H1 (cell line): Measurements from ENCODE around the gene BMF. TPM values are rescaled to one million over a fixed set of nuclear protein-coding genes. Genes with fewer than 3 reads are reported as not detected.

Source experiments
- CTCF ChIA-PET: fragments of 300-600 bp; sonication (Branson Sonifier 250); formaldehyde crosslinking; loops from one replicate; lab custom pipeline; 2021; ENCODE audit not compliant: partially characterized antibody; lab: Charles Lee
- POLR2A ChIA-PET: fragments of 300-600 bp; sonication (Branson Sonifier 250); formaldehyde crosslinking; loops from one replicate; lab custom pipeline; 2021; ENCODE audit warnings: inconsistent platforms; ENCODE audit not compliant: partially characterized antibody; lab: Charles Lee
- DNase-seq, 2 experiments: peaks; one replicate each; pipeline versions ENCODE4 v3.0.0 to v3.0.0-alpha.2; 2010 to 2022; ENCODE audit warnings: low spot score in 2 of 2, low read depth in 1 of 2, mixed read lengths in 1 of 2
- FAIRE-seq: peaks from 2 replicates; lab custom pipeline; 2011; peaks lifted over from hg19 to GRCh38; lab: Jason Lieb, UNC
- H2AFZ ChIP-seq: 2 replicates; pipeline ENCODE4 v1.8.1; 2012; ENCODE audit warnings: low read length, inconsistent platforms
- H2AK5ac ChIP-seq: 2 replicates; pipeline ENCODE4 v1.6.1; 2013; ENCODE audit warnings: low read depth, low read length
- H2BK120ac ChIP-seq: replicated peaks from 2 replicates; pipeline ENCODE3; 2013; ENCODE audit warnings: low read depth, low read length, inconsistent platforms
- H2BK12ac ChIP-seq: 2 replicates; pipeline ENCODE4 v1.6.1; 2013; ENCODE audit warnings: low read depth, low read length
- H2BK15ac ChIP-seq: 2 replicates; pipeline ENCODE4 v1.6.1; 2013; ENCODE audit warnings: low read length
- H2BK20ac ChIP-seq: 2 replicates; pipeline ENCODE4 v1.6.1; 2013; ENCODE audit warnings: low read length
- H2BK5ac ChIP-seq: 2 replicates; pipeline ENCODE4 v1.6.1; 2013; ENCODE audit warnings: low read depth, low read length
- H3K14ac ChIP-seq: 2 replicates; pipeline ENCODE4 v1.6.1; 2013; ENCODE audit warnings: inconsistent platforms; ENCODE audit not compliant: insufficient read length
- H3K18ac ChIP-seq: 2 replicates; pipeline ENCODE4 v1.6.1; 2013; ENCODE audit warnings: low read length; ENCODE audit errors: extremely low read depth
- H3K23ac ChIP-seq: 2 replicates; pipeline ENCODE4 v1.6.1; 2013; ENCODE audit warnings: inconsistent platforms; ENCODE audit not compliant: insufficient read length
- H3K23me2 ChIP-seq: 2 replicates; pipeline ENCODE4 v1.6.1; 2013; ENCODE audit warnings: low read depth, low read length
- H3K27ac ChIP-seq: 2 replicates; pipeline ENCODE4 v1.6.1; 2011; ENCODE audit warnings: low read depth, low read length, inconsistent platforms
- H3K27me3 ChIP-seq, 4 experiments: replicated peaks in 1 of 4; 1 replicate in 1 of 4; 2 replicates in 3 of 4; pipeline versions ENCODE4 v1.6.1 to v1.8.1; 2011 to 2013; ENCODE audit warnings: low read length in 3 of 4, mild to moderate bottlenecking in 3 of 4, inconsistent platforms in 2 of 4, mixed read lengths in 2 of 4, moderate library complexity in 1 of 4; ENCODE audit not compliant: control insufficient read depth in 3 of 4, insufficient read depth in 3 of 4; ENCODE audit errors: extremely low read depth in 1 of 4
- H3K36me3 ChIP-seq, 4 experiments: 2 replicates each; pipeline versions ENCODE4 v1.6.1 to v1.8.1; 2011 to 2013; ENCODE audit warnings: mild to moderate bottlenecking in 4 of 4, low read length in 3 of 4, moderate library complexity in 2 of 4, control low read depth in 1 of 4, inconsistent platforms in 1 of 4; ENCODE audit not compliant: insufficient read depth in 4 of 4, control insufficient read depth in 2 of 4
- H3K4ac ChIP-seq: replicated peaks from 2 replicates; pipeline ENCODE3; 2013; ENCODE audit warnings: low read length, low read depth, mixed read lengths, inconsistent platforms; ENCODE audit not compliant: insufficient read length
- H3K4me1 ChIP-seq, 4 experiments: replicated peaks in 1 of 4; 1 replicate in 1 of 4; 2 replicates in 3 of 4; pipeline versions ENCODE4 v1.6.1 to v1.8.1; 2011 to 2013; ENCODE audit warnings: low read length in 3 of 4, inconsistent platforms in 2 of 4, mixed read lengths in 1 of 4; ENCODE audit not compliant: insufficient read depth in 4 of 4, control insufficient read depth in 3 of 4
- H3K4me2 ChIP-seq, 2 experiments: 2 replicates each; pipeline versions ENCODE4 v1.6.1 to v1.8.1; 2011 to 2013; ENCODE audit warnings: low read depth in 2 of 2, low read length in 2 of 2, control low read depth in 1 of 2, inconsistent platforms in 1 of 2, mild to moderate bottlenecking in 1 of 2; ENCODE audit not compliant: insufficient read depth in 1 of 2
- H3K4me3 ChIP-seq, 4 experiments: fragments of 200-600, 300-600 bp in 1 of 4; sonication (generic), shearing (Covaris generic), sonication (Bioruptor Twin) in 1 of 4; 2 replicates each; pipeline versions ENCODE4 v1.5.1 to v1.8.1; 2011 to 2016; ENCODE audit warnings: low read length in 4 of 4, low read depth in 3 of 4, control low read depth in 2 of 4, inconsistent platforms in 2 of 4, mild to moderate bottlenecking in 2 of 4, mixed read lengths in 1 of 4, moderate library complexity in 1 of 4; ENCODE audit not compliant: insufficient read depth in 2 of 4; ENCODE audit errors: extremely low read depth in 1 of 4
- H3K56ac ChIP-seq: replicated peaks from 2 replicates; pipeline ENCODE3; 2013; ENCODE audit warnings: low read depth, mild to moderate bottlenecking, mixed read lengths, low read length, inconsistent platforms; ENCODE audit not compliant: insufficient read length
- H3K79me1 ChIP-seq: 2 replicates; pipeline ENCODE4 v1.6.1; 2013; ENCODE audit warnings: low read depth, low read length, control low read depth
- H3K79me2 ChIP-seq, 2 experiments: 2 replicates each; pipeline versions ENCODE4 v1.6.1 to v1.8.1; 2012 to 2013; ENCODE audit warnings: low read length in 2 of 2, mild to moderate bottlenecking in 2 of 2, inconsistent platforms in 1 of 2; ENCODE audit not compliant: insufficient read depth in 2 of 2, control insufficient read depth in 1 of 2
- H3K9ac ChIP-seq, 4 experiments: replicated peaks in 1 of 4; 1 replicate in 1 of 4; 2 replicates in 3 of 4; pipeline versions ENCODE4 v1.6.1 to v1.8.1; 2011 to 2013; ENCODE audit warnings: low read depth in 3 of 4, low read length in 3 of 4, control low read depth in 2 of 4, mild to moderate bottlenecking in 2 of 4, moderate library complexity in 2 of 4, inconsistent platforms in 1 of 4; ENCODE audit errors: extremely low read depth in 1 of 4
- H3K9me3 ChIP-seq, 2 experiments: 2 replicates each; pipeline versions ENCODE4 v1.6.1 to v1.8.1; 2012 to 2013; ENCODE audit warnings: mild to moderate bottlenecking in 2 of 2, moderate library complexity in 2 of 2, control low read depth in 1 of 2, inconsistent platforms in 1 of 2, low read depth in 1 of 2, low read length in 1 of 2, mixed read lengths in 1 of 2; ENCODE audit not compliant: insufficient read depth in 2 of 2
- H4K20me1 ChIP-seq, 2 experiments: replicated peaks in 1 of 2; 2 replicates each; pipeline versions ENCODE3 to v1.8.1; 2011 to 2013; ENCODE audit warnings: inconsistent platforms in 2 of 2, low read length in 2 of 2, mild to moderate bottlenecking in 1 of 2; ENCODE audit not compliant: insufficient read depth in 2 of 2, control insufficient read depth in 1 of 2
- H4K5ac ChIP-seq: 2 replicates; pipeline ENCODE4 v1.6.1; 2013; ENCODE audit warnings: low read length, low read depth, mixed read lengths, inconsistent platforms; ENCODE audit not compliant: insufficient read length
- H4K8ac ChIP-seq: 2 replicates; pipeline ENCODE4 v1.8.0; 2013; ENCODE audit warnings: mild to moderate bottlenecking, moderate library complexity, low read length, inconsistent platforms; ENCODE audit not compliant: insufficient read depth; ENCODE audit errors: extremely low read depth
- H4K91ac ChIP-seq: replicated peaks from 2 replicates; pipeline ENCODE3; 2013; ENCODE audit warnings: low read length, mixed read lengths, inconsistent platforms; ENCODE audit not compliant: insufficient read length
- CHD1 ChIP-seq: IDR thresholded peaks from 2 replicates; pipeline ENCODE4 v1.6.1; 2012; ENCODE audit warnings: low read depth, low read length, improper control_type of control experiment
- CTCF ChIP-seq, 3 experiments: IDR thresholded peaks; 1 replicate in 2 of 3; 2 replicates in 1 of 3; pipeline versions ENCODE4 v1.5.1 to v1.6.1; 2011; ENCODE audit warnings: low read length in 3 of 3, mild to moderate bottlenecking in 3 of 3, inconsistent platforms in 2 of 3, low read depth in 1 of 3, moderate library complexity in 1 of 3; ENCODE audit not compliant: insufficient read depth in 1 of 3; ENCODE audit errors: control extremely low read depth in 1 of 3
- EZH2 ChIP-seq: fragments of 200-600 bp; sonication (generic); IDR thresholded peaks from 2 replicates; pipeline ENCODE4 v1.7.1; 2012; ENCODE audit warnings: low read depth, mild to moderate bottlenecking, moderate library complexity, low read length, inconsistent platforms; ENCODE audit not compliant: severe bottlenecking
- GTF2F1 ChIP-seq: IDR thresholded peaks from 2 replicates; pipeline ENCODE4 v1.6.1; 2012; ENCODE audit warnings: low read depth, low read length, improper control_type of control experiment, borderline replicate concordance
- KDM4A ChIP-seq: IDR thresholded peaks from one replicate; pipeline ENCODE4 v1.7.1; 2012; ENCODE audit warnings: low read depth, mild to moderate bottlenecking, moderate library complexity, low read length, inconsistent platforms; ENCODE audit not compliant: severe bottlenecking
- PHF8 ChIP-seq: fragments of 200-600 bp; sonication (generic); conservative IDR thresholded peaks from 2 replicates; pipeline ENCODE4 v1.7.1; 2012; ENCODE audit warnings: low read depth, mild to moderate bottlenecking, inconsistent platforms, low read length, moderate library complexity
- RBBP5 ChIP-seq: IDR thresholded peaks from 2 replicates; pipeline ENCODE4 v1.7.1; 2012; ENCODE audit warnings: low read depth, mild to moderate bottlenecking, inconsistent platforms, low read length, moderate library complexity, borderline replicate concordance
- RNF2 ChIP-seq: fragments of 200-900, 300-1000 bp; sonication (generic); IDR thresholded peaks from 2 replicates; pipeline ENCODE4 v1.7.1; 2016; ENCODE audit warnings: borderline replicate concordance, low read depth, mild to moderate bottlenecking, antibody characterized with exemption, low read length; ENCODE audit not compliant: poor library complexity, severe bottlenecking; ENCODE audit errors: missing control alignments
- TAF7 ChIP-seq: optimal IDR thresholded peaks from 2 replicates; pipeline ENCODE3; 2011; ENCODE audit warnings: low read depth, mild to moderate bottlenecking, inconsistent platforms, low read length, moderate library complexity, borderline replicate concordance
- TEAD4 ChIP-seq: IDR thresholded peaks from 2 replicates; pipeline ENCODE4 v1.6.1; 2012; ENCODE audit warnings: low read depth, low read length, inconsistent platforms, mixed read lengths
- WGBS, 2 experiments: shearing (Covaris generic) in 1 of 2; methylation state at CpG; one replicate each; pipeline versions ENCODE4 v1.1.6 to v1.1.7; 2013 to 2015; ENCODE audit warnings: low lambda C conversion rate in 2 of 2, mixed read lengths in 2 of 2, inconsistent platforms in 1 of 2, low coverage in 1 of 2, missing lambda C conversion rate in 1 of 2; ENCODE audit not compliant: insufficient replicate concordance in 2 of 2, insufficient coverage in 1 of 2, insufficient read length in 1 of 2; ENCODE audit errors: extremely low coverage in 1 of 2, missing lambda C conversion rate in 1 of 2; 5-methylcytosine and 5-hydroxymethylcytosine counted together
- polyA plus RNA-seq, 7 experiments: library from polyadenylated mRNA; depleted of rRNA in 3 of 7; stranded (reverse) in 5 of 7; unstranded in 2 of 7; fragments of >200 nt in 5 of 7; fragments of 200-250 nt in 2 of 7; gene quantifications; 1 replicate in 5 of 7; 2 replicates in 1 of 7; 4 replicates in 1 of 7; pipeline versions ENCODE4 v1.2.1 to v1.2.3, GENCODE V29; 2011 to 2013; ENCODE audit warnings: missing spikeins in 2 of 7, mixed read lengths in 2 of 7
- total RNA-seq: library from RNA; stranded (reverse); fragmentation: NEBNext Ultra II Directional; extraction: Animal tissue kit (Norgen Biotek cat#: 25700); gene quantifications from 2 replicates; pipeline ENCODE4 v1.2.1, GENCODE V29; 2021

BMF gene
- total and polyA plus RNA-seq, 2 of the 8 experiments (the other 6 are each of a cell fraction or from before 2014, with no cell fraction given): 21.2 to 24.2 TPM

- Histone ChIP-seq H3K4me1 (peaks cover 4 to 16% (median 12%) of the 10 kb centered on the region in 4 experiments; a peak in 5 of 7 replicates), H3K27me3 (no peaks in the 10 kb centered on the region), H3K4ac (no peak overlapping the region), H2BK12ac (0 out of 2 replicates have a peak overlapping the region, but pooled peaks have one; percentile 12), H2BK5ac (no peak overlapping the region), H2AK5ac (peak overlapping the region; percentile 56; the same call in 1 of the 2 replicates), H3K27ac (no peak overlapping the region), H3K23me2 (no peaks in the 10 kb centered on the region), H3K79me1 (no peaks in the 10 kb centered on the region), H3K9me3 (no peaks in the 10 kb centered on the region), H4K5ac (no peak overlapping the region), H3K56ac (no peak overlapping the region), H3K23ac (no peak overlapping the region), H4K8ac (no peak overlapping the region), H3K79me2 (no peaks in the 10 kb centered on the region), H2BK20ac (peak overlapping the region; percentile 89; the same call in 1 of the 2 replicates), H4K20me1 (no peaks in the 10 kb centered on the region), H3K14ac (no peak overlapping the region), H2BK15ac (no peak overlapping the region), H3K4me2 (no peak overlapping the region; a peak in 1 of 4 replicates), H3K36me3 (no peaks in the 10 kb centered on the region), H2BK120ac (no peak overlapping the region), H3K4me3 (no peak overlapping the region), H3K9ac (no peak overlapping the region; a peak in 1 of 7 replicates), H3K18ac (no peak overlapping the region), H2AFZ (no peak overlapping the region), H4K91ac (no peak overlapping the region)
- DNase-seq: no peak
- no peak for TF ChIP-seq RNF2
- no peak for TF ChIP-seq RBBP5
- TF ChIP-seq TAF7: no peak
- no peak for TF ChIP-seq CHD1
- no peak for TF ChIP-seq EZH2
- no peak for TF ChIP-seq PHF8
- TF ChIP-seq GTF2F1: no peak
- no peak for TF ChIP-seq CTCF (IDR thresholded peaks at IDR 0.05; ENCODE audit: control extremely low read depth in 1 of 3, insufficient read depth in 1 of 3, low read depth in 1 of 3, low read length in 3 of 3)
- no peak for TF ChIP-seq TEAD4
- TF ChIP-seq KDM4A: no peak
- no peak for FAIRE-seq
- CTCF ChIA-PET: no interaction called here
- POLR2A ChIA-PET: no interaction called here
- 95% methylated on average over 7 of the region's 7 CpGs; no CpG with 5 or more reads in 1 of the 2 experiments for WGBS, 2 experiments
Measured at GRCh38 chr15:40125950-40126349, 17.3 kb upstream of the BMF start.
